CD4-positive, alpha-beta T cell treated with Interleukin-4 for 1 hour (primary cell): ENCODE data around the gene OR13C8.
"Not testable (repeated sequence)": the region's sequence is repeated elsewhere in the genome, so short reads cannot be mapped to it uniquely, and the experiment has no call there.

Experiments
- DNase-seq, 2 donors: peaks; one replicate each; pipeline ENCODE4 v3.0.0-alpha.2; 2020 to 2022

Gene OR13C8, protein sequence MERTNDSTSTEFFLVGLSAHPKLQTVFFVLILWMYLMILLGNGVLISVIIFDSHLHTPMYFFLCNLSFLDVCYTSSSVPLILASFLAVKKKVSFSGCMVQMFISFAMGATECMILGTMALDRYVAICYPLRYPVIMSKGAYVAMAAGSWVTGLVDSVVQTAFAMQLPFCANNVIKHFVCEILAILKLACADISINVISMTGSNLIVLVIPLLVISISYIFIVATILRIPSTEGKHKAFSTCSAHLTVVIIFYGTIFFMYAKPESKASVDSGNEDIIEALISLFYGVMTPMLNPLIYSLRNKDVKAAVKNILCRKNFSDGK

DNA sequence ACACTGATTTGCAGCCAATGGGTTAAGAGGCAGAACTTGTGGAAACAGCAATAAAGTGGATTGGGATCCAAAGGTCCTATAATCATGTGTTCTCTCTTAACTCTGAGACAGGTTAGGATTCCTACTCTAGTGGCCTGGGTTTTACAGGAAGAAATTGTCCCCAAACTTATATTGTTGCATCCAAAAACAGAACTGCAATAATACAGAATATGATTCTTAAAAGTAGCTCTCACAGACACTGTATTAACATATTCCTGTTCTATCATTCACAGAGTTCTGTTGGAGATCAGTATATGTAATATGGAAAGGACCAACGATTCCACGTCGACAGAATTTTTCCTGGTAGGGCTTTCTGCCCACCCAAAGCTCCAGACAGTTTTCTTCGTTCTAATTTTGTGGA lies at the start of gene OR13C8:
Gene OR13C8, plus strand, starts transcription at position 301 of the 400 bp plus-strand sequence. Its CDS starts 0 bp downstream, at position 301.
- no peak for DNase-seq

DNA sequence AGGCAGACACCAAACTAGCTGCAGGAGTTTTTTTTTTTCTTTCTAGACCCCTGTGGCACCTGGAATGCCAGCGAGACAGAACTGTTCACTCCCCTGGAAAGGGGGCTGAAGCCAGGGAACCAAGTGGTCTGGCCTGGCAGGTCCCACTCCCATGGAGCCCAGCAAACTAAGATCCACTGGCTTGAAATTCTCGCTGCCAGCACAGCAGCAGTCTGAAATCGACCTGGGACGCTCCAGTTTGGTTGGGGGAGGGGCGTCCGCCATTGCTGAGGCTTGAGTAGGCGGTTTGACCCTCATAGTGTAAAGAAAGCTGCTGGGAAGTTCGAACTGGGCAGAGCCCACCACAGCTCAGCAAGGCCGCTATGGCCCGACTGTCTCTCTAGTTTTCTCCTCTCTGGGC lies 48.7 kb upstream of the OR13C8 start:
- not testable (repeated sequence) for DNase-seq

DNA sequence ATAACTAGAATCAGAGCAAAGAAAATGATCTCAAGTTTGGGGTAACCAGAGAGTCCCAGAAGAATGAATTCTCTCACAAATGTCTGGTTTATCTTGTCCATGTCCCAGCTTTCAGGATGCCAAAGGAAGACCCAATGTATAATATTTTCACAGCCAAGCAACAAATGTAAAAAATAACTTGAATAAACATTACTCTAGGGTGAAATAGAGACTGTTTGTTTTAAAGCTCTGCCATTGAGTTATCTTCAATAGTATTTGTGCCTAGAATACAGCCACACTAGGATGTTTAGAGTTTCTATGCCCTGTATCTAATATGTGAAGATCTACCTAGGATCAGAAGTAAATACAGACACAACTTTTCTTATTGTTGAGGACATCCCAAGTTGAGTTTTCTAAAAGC lies 41.9 kb upstream of the OR13C8 start, which contains the start of gene OR13C4:
Gene OR13C4, minus strand, starts transcription at position 101 of the 400 bp plus-strand sequence. Its CDS starts 0 bp downstream, at position 101.
- DNase-seq, result no peak

DNA sequence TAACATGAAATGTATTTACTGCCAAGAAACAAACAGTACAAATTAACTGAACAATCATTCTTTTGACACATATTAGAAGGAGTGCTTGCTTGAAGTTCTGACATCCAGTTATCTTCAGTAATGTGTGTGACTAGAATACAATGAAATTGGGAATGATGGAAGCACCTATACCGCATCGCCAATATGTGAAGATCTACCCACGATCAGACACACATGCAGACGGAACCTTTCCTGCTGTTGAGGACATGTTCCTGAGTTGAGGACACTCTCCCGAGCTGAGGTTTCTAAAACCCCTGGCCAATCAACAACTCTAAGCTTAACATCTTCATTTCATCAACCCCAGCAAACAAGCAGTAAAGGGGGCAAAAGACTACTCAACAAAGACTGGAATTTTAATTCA lies 32.2 kb upstream of the OR13C8 start, which contains the start of gene OR13C3:
Gene OR13C3, minus strand, starts transcription at position 101 of the 400 bp plus-strand sequence. CDS start 133 bp downstream, outside the sequence.
- DNase-seq, result no peak

DNA sequence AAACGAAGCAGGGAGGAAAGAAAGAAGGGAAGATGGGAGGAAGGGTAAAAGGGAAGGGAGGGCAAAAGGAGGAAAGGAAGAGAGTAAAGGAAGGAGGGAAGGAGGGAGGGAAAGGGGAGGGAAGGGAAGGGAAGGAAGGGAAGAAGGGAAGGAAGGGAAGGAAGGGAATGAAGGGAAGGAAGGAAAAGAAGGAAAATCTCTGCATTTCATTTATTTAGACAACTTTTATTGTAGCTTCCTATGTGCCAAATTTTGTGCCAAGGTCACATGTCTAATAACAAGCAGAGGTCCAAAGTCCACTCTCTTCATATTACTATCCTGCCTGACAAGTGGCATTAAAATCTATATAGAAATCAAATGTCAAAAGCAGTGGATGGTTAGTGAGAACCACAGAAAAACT lies 29.7 kb upstream of the OR13C8 start:
- no peak for DNase-seq

DNA sequence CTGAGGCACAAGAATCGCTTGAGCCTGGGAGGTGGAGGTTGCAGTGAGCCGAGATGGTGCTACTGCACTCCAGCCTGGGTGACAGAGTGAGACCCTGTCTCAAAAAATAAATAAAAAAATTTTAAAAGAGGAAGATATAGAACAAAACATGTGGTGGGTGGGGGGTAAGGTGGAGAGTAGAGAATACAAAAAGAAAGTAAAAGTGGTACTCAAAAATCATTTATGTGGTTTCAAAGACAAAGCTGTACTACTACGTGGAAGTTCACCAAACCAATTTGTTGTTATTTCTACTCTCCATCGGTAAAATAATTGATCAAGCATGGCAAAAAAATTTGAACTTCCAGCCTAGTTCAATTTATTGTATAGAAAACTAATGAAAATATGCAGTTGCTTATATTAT lies 24.3 kb upstream of the OR13C8 start:
- DNase-seq, result no peak

DNA sequence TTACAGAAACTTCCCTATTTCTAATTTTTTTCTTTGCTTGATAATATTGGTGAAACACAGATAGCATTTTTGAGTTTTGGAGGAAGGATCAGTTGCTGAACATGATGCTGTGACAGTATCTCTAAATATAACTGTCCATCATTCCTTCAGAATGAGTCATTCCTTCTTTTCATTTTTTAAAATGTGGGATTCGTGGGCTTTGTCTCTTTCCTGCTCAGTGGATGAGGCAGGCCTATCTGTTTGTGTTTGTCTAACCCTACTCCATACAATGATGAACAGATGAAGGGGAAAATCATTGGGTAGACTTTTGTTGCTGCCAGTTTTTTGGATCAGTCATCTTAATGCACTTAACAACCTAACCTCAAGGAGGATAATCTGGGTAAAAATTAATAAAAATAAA lies 15.7 kb upstream of the OR13C8 start:
- DNase-seq, result no peak

DNA sequence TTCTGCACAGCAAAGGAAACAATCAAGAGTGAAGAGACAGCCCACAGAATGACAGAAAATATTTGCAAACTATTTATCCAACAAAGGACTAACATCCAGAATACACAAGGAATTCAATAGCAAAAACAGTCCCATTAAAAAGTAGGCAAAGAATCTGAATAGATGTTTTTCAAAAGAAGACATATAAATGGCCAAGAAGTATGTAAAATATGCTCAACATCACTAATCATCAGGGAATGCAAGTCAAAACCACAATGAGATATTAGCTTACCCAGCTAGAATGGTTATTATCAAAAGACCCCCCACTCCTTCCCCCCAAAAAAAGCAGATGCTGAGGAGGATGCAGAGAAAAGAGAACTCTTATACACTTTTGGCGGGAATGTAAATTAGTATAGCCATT lies 13.4 kb upstream of the OR13C8 start:
- no peak for DNase-seq

DNA sequence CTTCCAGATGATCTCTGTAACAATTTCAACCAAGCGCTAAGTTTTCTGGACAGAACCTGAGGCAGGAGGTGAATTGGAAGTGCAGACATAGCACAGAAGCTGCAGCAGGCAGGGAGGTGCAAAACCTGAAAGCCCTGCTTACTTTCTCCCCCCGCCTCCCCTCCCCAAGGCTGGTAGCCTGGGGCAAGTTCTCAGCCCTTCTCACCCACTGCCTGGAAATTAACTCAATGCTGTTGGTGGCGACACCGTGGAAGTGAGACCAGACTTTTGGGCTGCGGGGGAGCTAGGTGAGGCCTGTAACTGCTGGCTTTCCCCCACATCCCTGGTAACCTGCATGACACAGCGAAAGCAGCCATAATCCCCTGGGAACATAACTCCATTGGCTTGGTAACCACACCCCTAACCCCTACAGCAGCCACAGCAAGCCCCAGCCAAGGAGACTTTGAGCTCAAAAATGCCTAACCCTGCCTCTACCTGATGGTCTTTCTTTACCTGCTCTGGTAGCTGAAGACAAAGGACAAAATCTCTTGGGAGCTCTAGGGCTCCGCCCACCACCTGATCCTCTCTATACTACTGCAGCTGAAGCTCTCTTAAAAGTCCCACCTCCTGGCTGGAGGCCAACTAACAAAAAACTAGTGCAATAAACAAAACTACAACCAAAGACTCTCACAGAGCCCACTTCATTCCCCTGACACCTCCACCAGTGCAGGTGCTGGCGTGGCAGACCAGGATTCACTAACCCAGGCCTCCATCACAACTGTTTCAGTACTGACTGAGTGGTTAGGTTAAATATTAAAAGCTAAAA lies 11.9 kb upstream of the OR13C8 start:
- DNase-seq, result no peak

DNA sequence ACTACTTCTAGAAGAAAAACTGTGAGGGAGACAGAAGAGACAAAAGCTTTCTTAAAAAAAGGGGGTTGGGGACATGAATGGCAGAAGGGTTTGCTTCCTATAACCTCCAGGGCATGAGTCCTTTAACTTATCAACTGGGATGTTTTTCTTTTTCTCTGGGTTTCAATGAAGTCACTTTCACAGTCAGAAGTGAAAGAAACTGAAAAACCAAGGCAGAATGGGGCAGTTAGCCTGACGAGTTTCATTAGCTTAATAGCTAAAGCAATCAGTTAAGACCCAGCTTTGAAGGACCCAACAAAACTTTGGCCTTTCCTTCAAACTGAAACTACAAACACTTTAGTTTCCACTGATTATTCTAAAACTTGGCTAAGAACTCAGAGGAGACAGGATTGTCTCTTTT lies 4.6 kb upstream of the OR13C8 start:
- no peak for DNase-seq

DNA sequence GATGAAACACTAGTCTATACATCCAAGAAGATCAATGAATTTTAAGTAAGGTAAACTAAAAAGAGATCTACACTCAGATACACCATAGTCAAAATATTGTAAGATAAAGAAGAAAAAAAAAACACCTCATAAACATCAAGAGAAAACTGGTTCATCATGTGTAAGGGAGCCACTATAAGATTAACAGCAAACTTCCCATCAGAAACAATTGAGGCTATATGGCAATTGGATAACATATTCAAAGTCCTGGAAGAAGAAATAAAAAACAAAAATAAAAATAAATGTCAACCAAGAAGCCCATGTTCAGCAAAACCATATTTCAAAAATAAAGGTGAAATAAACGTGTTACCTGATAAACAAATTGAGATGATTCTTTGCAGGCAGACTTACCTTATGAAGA lies 3.6 kb downstream of the OR13C8 start:
- no peak for DNase-seq

DNA sequence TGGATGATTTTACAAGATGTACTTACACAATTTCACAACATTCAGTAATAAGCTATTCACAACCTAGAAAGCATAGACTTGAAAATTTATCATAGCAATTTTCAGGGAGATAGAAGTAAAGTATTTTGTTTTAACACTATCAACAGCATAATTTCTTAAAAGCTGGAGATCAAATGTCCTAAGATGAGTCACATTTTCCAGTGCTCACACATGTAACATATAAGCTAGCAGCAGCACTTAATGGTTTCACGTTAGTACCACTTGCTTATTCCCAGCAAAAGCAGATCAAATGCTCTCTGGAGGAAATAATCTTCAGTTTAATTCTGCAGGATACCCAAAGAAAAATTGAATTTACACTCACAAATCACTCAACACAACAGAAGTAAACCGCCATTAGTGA lies 6.5 kb downstream of the OR13C8 start:
- DNase-seq, result no peak

DNA sequence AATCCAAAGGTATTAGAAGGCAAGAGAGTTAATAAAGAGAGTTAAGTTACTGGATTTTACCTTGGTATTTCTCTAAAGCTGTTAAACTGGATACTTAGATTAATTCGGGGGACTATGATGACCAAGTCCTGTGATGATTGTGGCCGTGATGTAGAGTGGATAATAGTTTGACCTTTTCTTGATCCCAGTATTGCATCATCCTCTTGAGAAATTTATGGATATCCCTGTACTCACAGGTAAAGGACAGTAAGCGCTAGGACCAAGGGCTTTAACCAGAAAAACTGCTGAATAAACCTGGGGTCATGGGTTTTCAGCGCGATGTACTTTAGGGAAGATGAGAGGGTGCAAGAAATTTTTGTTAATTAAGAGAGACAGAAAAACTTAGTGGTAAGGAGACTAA lies 8.3 kb downstream of the OR13C8 start:
- no peak for DNase-seq

DNA sequence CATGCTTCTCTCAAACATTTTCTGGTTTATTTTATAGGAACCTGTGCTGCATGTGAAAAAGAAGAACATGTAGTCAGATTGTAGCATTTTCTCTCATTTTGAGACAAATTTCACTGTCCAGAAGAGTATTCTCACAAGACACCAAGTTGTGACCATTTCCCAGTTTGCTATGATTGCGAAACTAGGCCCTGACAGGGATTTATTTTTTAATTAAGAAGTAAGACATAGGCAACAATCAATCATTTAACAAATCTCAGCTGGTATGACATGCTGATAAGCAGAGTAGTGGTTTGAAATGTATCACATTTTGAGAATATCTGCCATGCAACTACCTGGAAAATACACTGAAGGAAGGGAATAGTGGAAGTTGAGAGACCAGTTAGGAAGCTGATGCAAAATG lies 11.6 kb downstream of the OR13C8 start:
- no peak for DNase-seq

DNA sequence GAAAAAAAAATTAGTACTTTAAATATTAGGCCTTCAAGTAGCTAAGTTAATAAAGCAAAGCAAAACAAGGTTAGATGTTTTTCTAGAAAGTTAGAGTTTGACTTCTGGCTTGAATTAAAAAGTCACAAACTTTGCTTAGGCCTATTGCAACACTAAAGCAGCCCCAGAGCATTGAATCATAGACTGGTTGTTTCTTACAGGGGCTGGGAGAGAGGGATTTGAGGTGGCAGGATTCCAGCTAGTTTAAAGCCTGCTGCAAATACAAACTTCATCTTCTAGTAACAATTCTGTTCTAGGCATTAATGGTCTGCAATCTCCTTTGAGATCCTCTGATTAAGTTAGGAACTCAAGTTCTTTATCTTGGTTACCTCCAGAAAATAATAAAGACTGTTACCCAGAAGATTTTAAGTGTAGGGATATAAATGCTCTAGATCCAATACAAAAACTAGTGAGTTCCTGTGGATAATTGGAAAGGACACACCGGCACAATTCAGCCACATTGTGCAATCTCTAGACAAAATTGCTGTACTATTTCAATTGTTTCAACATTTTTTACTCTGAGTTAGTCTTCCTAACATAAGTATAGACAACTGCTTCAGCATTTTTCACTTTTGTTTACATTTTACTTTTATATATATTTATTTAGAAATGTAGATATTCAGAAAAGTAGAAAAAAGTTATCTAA lies 17.7 kb downstream of the OR13C8 start:
- no peak for DNase-seq

DNA sequence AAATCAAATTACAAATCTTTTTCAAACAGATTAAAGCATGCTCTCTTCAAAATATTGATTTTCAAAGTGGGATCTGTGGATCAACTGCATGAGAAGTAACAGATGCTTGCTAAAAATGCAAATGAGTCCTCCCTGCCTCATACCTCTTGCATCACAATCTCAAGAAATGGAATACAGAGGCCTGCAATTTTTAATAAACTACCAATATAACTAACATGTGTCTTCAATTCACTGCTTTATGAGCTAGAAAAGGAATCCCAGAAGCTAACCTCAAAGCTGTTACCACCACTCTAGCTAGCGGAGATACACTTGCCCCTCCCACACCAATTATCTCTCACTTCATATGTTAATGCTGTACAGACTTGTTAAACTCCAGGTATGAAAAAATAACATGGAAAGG lies 20.7 kb downstream of the OR13C8 start:
- no peak for DNase-seq

DNA sequence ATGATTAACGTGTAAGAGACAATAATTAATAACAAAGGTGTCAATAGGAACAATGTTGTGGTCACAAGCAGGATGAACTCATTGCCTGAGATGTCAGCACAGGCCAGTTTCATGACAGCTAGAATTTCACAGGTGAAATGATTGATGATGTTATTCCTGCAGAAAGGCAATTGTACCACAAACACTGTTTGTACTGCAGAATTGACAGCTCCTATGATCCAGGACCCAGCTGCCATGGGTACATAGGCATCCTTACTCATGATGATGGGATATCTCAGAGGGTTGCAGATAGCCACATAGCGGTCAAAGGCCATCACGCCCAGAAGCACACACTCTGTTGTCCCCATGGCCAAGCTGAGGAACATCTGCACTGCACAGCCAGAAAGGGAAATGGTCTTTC lies 29.8 kb downstream of the OR13C8 start:
- DNase-seq, result not testable (repeated sequence)

DNA sequence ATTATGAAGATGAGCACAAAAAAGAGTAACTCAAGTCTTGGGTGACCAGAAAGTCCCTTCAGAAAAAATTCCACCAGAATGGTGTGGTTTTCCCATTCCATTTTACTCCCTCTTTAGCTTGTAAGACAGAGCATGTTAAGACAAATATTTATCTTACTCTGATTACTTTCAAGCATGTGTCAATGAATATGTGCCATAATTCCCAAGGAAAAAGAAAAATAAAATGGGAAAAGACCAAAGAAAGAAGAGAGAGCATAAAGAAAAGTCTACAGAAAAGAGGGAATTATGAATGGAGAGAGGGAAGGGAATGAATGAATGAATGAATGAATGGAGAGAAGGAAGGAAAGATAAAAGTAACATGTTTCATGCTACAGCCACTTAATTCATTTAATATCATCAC lies 30.3 kb downstream of the OR13C8 start, which contains the start of gene OR13C5:
Gene OR13C5, minus strand, starts transcription at position 101 of the 400 bp plus-strand sequence. Its CDS starts 0 bp downstream, at position 101.
- not testable (repeated sequence) for DNase-seq

DNA sequence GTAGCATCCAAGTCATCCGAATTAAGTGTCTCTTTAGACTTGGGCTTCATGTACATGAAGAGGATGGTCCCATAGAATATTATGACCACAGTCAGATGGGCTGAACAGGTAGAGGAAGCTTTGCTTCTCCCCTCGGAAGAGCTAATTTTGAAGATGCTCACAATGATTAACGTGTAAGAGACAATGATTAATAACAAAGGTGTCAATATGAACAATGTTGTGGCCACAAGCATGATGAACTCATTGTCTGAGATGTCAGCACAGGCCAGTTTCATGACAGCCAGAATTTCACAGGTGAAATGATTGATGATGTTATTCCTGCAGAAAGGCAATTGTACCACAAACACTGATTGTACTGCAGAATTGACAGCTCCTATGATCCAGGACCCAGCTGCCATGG lies 35.8 kb downstream of the OR13C8 start:
- DNase-seq, result no peak

DNA sequence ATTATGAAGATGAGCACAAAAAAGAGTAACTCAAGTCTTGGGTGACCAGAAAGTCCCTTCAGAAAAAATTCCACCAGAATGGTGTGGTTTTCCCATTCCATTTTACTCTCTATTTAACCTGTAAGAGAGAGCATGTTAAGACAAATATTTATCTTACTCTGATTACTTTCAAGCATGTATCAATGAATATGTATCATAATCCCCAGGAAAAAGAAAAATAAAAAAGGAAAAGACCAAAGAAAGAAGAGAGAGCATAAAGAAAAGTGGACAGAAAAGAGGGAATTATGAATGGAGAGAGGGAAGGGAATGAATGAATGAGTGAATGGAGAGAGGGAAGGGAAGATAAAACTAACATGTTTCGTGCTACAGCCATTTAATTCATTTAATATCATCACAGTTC lies 36.6 kb downstream of the OR13C8 start, which contains the start of gene OR13C2:
Gene OR13C2, minus strand, starts transcription at position 101 of the 400 bp plus-strand sequence. Its CDS starts 0 bp downstream, at position 101.
- not testable (repeated sequence) for DNase-seq

DNA sequence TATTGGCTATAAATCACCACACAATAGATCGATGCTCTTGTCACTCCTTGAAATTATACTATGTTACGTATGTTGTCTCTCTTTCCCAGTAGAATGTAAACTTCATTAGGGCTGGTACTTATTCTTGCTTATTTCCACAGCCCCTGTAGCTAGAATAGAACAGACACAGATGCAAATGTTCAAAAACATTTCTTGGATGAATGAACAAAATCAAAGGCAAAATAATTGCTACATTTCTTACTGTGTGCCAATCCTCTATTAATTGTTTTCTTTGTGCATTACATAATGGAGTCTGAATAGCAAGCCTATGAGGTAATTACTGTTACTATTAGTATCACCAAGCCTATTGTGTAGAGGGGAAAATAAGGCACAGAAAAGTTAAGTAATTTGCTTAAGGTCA lies 37.2 kb downstream of the OR13C8 start:
- DNase-seq, result no peak

DNA sequence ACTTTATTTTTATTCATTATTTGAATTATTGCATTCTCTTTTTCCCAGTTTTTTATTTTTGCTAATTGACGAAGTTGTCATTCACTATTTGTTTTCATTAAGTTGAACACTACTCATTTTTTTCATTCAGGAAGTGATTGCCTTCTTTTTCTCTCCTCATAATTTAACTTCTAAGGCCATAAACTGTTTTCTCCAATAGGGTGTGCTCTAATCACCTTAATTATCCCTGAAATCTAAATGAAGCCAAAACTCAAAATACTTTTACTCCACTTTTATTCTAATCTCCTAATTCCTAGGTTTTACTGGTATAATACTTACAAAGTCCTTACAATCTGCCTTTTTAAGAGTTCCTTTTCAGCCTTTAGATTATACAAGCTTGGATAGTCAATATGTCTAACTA lies 39.4 kb downstream of the OR13C8 start:
- no peak for DNase-seq

DNA sequence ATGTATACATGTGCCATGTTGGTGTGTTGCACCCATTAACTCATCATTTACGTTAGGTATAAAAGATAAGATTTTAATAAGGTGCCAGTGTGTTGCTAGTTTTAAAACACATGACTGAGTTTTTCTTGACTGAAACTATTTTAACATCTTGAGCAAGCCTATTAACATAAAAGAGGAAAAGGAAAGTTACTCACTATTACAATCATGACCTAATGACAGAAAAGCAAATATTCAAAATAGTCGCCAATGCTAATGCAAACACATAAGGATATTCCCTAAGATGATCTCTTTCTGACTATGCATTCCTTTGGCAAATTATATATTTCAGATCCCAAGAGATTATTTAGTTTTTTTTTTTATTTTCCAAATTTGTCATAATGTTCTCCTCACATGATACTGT lies 42.2 kb downstream of the OR13C8 start:
- DNase-seq, result no peak
